DMS114 treated with DMSO at 0.1 percent for 48 hours (cell line): ENCODE data around the gene PHLDA3.

Experiments
- DNase-seq: peaks from one replicate; lab custom pipeline; 2025; ENCODE audit not compliant: unreplicated experiment; lab: John Stamatoyannopoulos, UW

PHLDA3 gene

DNA sequence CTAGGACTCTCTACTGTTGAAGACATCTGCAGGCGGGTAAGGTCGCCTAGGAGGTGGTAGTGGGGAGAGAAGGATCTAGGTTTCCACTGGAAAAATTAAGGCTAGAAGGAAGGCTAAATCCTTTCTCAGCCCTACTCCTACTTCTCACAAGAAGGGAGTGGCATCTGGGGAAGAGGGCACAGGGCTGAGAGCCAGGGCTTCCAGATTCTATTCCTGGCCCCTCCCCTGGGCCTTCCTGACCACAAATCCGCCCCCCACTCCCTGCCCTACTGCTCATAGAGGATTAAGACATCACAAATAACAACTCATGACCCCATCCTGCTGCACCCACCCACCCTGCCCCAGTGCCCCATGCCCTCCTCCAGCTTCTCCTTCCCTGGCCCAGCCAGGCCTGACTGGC, 2.5 kb downstream of the PHLDA3 start:
- DNase-seq = no peak

DNA sequence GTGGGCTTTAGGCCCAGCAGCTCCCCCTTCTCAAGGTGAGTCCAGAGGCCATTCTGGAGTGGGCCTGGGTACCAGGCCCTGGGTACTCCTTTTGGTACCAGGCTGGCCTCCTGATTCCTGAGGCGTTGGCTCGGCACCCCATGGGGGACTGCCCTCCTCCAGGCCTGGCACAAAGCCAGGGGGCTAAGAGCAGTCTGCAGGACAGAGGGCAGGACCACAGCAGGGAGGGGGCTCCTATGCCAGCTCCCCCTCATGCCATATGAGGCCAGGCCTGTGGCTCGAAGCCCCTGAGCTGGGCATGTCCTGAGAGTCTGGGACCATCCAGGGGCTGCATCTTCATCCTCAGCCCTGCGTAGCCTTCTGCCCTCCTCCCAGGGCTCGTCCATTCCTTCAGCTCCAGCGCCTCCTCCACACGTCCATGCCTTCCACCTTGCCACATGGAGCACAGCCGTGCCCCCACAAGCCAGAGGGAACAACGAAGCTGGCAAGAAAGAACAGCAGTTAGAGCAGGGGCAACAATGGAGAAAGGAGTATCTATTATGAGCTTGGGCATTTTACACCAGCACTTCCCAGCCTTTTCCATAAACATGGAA, 3.2 kb downstream of the PHLDA3 start:
- DNase-seq = no peak

DNA sequence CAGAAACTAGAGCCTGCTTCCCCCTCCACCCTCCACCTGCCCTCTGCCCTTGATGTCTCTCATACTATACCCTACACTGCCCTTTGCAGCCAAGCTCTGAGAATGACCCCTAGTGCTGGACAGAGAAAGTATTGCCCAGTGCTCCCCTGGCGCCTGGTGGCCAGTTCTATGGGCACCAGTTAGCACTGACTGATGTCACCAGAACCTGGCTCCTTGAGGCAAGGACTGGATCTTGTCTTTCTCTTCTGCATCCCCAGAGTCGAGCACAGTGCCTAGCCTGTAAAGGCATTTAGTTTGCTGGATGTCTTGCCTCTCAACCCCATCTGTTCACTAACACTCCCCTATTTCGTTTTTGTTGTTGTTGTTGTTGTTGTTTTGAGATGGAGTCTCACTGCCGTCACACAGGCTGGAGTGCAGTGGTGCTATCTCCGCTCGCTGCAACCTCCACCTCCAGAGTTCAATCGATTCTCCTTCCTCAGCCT, 5.9 kb downstream of the PHLDA3 start:
- DNase-seq = no peak

DNA sequence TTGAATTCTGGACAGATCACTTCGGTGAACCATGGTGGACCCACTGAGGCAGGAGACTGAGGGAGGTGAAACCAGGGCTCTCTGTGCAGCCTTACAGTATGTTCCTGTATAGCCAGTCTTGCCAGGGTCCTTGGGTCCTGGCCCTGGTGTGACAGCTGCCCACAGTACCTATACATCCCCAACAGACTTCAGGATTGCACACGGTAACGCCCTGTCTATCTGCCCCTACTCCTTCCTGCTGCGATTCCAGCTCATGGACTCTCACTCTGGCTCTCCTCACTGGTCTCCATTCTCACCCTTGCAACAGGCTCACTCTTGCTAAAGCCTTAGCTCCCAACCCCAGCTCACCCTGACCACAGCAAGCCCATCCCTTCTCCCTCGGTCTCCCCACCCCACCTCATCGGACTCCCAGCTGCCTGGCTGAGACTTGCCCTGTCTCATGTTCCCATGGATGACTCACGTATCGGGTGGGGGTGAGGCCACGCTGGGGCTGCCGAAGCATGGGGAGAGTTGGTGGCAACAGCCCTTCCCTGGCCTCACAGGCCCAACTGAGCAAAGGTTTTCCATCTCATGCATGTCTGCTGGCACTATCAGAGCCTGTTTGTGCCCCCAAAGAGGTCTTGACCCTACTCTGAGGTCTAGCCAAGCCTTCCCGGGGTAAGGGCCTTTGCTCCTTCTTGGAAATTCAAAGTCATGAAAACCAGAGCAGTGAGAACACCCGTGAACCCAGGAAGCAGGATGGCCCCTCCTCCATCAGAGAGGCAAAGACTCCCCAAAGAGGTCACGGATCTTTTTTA, 7.1 kb downstream of the PHLDA3 start:
- no peak for DNase-seq

DNA sequence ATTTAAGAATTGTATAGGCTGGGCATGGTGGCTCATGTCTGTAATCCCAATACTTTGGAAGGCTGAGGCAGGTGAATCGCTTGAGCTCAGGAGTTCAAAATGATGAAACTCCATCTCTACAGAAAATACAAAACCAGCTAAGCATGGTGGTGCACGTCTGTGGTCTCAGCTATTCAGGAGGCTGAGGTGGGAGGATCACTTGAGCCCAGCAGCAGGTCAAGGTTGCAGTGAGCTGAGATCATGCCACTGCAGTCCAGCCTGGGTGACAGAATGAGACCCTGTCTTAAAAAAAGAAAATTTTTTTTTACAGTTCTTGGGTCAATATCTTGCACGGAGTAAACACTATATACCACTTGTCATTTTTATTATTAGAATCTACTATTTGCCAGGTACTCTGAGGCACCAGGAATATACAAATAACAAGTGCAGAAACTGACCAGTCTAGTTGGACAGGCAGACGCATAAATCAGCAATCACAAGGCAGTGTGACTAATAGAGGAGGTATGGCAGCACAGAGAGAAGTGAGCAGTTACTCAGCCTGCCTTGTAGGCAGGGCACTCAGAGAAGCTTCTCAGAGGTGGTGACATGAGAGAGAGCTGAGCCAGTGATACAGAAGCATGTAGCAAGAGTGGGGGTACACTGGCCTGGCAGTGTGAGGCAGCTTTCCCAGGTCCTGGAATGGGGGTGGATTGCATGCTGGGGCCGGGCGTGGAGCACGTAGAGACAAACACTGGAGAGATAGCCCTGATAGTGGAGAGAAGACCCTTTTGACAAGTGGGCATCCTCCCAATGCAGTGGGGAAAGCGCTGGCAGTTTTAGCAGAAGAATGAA, 8.0 kb downstream of the PHLDA3 start:
- DNase-seq = no peak

DNA sequence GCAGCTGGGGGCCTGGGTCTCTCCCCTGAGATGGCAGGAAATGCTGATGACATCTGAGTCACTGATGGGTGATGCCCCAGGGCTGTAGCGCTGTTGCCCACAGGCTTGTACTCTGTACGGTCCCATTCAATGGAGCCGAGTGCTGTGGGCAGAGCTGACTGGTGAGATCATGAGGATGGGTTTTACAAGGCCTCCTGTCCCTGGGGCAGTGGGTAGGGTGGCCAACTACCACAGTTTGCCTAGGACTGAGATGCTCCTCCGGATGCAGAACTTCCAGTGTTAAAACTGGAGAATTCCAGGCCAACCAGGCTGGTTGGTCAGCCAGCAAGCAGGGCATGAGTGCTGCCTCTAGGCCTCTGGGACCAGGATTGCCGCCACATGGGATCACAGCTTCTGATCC, 9.2 kb downstream of the PHLDA3 start:
- DNase-seq = no peak

DNA sequence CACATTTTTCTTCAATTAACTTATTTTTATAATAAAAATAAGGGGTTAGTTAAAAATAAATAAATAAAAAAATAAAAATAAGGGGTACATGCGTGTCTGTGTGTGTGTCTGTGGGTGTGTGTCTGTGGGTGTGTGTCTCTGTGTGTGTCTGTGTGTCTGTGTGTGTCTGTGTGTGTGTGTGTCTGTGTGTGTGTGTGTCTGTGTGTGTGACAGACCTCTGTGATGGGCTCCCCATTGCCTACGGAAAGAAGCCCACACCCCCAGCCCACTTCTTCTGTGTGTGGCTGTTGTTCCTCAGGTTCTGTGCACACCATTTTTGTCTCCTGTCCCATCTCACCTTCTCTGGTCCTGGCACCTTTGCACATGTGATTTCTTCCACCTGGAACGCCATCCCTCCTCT, 9.9 kb downstream of the PHLDA3 start:
- no peak for DNase-seq

DNA sequence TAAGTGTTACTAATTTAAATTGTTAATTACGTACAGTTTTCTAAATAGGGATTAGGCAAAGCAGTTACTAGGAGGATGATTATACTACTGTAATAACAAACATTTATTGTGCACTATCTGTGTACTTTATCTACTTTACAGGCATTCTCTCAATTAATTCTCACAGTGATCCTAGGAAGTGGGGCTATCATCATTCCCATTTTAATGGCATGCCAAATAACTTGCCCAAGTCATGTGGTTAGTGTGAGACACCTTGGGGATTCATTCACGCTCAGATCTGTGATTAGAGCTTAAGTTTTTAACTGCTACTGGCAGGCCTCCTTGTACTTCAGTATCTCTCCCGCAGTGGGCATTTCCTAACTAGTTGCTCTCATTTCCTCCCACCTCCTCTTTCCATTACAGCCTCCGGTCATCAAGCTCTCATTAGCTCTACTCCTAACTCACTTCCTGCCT, 11.5 kb downstream of the PHLDA3 start:
- no peak for DNase-seq

DNA sequence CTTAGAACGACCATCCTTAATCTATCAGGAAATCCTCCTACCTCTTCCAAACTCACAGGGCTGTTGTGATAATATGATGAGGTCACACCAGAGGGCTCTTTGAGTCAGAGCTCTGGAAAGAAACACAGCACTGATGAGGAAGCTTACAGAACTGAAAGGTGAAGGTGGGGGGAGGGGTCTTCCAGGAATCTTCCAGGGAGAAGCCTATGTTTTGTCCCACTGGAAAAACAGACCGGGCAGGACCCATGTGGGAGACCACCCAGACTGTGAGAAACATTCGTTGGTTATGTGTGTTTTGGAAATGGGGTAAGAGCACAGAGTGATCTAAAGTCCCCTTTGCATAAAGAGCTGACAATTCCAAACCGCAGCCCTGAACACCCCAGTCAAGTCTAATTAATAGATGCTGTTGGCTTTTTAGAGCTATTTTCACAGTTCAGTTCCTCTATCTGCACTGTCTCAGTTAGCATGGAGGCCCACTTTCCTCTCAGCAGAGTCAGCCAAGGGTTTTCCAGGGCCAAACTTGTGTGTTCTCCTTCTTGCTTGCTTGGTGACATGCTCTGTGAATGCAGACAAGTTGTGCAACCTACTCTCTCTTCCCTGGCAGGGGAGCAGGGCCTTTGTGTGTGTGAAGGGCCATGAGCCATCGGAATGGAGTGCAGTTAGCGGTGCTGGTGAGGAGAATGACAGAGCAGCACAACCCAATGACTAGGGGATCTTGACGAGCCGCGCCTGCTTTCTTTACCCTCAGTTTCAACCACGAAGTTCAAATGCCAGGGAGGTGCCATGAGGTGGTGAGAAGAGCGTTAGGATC, 12.3 kb downstream of the PHLDA3 start:
- DNase-seq = no peak

DNA sequence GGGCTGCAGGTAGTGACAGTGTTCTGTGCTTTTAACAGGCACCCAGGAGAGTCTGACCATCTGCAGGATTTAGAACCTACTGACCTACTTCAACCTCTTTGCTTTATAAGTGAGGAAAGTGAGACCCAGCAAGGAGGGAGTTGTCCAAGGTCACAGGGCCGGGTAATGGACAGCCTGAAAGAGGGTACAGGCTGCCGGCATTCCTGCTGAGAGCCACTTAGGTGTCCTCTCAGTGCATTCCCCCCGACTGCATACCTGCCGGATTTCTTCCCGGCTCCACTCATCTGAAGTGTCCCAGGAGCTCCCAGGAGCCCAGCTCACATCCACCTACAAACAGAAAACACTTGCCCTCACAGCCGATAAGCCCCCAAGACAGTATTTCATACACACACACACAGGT, 13.9 kb downstream of the PHLDA3 start:
- DNase-seq = no peak

DNA sequence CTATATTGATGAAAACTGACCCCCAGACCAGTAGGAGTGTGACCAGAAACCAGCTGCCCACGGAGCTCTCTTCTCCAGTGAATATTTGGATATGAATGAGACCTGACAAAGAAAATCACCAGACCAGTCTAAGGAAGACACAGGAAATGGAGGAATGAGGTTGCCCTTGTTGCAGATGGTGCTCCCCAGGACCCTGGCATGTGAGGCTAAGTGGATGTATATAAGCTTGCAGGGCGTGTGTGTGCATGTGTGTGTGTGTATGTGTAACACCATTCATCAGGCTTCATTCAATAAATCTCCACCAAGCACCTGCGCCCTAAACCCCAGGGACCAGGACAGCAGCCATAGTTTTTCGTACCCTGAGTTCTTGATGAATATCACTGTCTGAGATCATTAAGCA, 14.4 kb downstream of the PHLDA3 start:
- DNase-seq = no peak

DNA sequence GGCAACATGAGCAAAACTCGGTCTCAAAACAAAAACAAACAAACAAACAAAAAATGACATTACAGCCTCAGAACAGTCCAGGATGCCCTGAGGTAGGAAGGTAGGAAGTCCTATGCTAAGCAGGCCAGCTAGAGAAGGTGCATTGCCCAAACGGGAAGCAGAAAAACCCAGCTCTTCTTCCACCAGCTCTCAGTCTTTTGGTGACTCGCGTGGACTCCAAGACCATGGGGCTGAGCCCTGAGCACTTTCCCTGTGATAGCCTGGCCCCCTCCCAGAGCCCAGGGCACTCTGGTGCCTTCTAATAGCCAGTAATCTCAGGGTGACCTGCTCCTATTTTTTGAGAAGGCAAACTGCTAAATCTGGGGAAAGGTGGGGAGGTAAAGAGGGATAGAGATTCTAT, 16.1 kb downstream of the PHLDA3 start:
- no peak for DNase-seq

DNA sequence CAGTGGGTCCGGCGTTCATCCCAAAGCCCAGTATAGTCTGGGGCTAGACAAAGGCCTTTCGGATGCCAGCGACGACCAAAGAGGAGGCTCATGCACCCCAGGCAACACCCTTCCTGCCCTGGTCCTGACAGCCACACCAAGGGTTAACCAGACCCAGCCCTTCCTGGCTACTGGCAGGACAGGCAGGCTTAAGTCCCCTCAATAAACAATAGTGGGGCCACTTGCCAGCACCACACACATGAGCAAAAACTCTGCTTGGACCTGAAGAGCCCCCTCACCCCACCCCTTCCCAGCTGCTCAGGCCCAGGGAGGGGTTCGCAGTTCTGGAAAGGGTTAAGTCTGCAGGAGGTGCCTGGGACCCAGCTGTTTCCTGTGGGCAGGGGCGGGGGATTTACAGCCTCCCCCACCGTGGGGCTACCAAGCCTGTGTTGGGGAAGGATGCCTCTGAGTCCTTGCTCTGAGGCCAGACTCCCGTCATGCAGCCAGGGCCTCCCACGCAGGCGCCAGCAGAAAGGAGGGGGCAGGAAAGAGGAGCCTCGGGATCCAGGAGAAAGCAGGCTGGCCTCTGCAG, 18.2 kb downstream of the PHLDA3 start:
- no peak for DNase-seq

DNA sequence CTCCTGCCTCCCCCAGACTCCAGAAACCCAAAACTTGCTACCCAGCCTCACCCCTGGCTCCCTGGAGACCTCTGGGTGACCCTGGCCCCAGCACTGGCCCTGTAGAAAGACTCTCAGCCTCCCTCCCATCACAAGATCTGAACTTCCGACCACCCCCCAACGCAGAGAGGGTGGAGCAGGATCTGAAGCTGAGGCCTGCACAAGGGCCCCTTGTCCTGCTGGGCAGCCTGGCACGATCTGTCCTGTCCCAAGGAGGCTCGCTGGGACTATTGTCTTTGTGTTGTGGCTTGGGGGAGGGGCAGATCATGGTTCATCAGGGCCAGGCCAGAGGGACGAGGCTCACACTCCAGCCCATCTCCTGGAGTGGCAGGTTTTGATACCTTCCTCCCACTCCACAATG, 20.0 kb downstream of the PHLDA3 start:
- no peak for DNase-seq

DNA sequence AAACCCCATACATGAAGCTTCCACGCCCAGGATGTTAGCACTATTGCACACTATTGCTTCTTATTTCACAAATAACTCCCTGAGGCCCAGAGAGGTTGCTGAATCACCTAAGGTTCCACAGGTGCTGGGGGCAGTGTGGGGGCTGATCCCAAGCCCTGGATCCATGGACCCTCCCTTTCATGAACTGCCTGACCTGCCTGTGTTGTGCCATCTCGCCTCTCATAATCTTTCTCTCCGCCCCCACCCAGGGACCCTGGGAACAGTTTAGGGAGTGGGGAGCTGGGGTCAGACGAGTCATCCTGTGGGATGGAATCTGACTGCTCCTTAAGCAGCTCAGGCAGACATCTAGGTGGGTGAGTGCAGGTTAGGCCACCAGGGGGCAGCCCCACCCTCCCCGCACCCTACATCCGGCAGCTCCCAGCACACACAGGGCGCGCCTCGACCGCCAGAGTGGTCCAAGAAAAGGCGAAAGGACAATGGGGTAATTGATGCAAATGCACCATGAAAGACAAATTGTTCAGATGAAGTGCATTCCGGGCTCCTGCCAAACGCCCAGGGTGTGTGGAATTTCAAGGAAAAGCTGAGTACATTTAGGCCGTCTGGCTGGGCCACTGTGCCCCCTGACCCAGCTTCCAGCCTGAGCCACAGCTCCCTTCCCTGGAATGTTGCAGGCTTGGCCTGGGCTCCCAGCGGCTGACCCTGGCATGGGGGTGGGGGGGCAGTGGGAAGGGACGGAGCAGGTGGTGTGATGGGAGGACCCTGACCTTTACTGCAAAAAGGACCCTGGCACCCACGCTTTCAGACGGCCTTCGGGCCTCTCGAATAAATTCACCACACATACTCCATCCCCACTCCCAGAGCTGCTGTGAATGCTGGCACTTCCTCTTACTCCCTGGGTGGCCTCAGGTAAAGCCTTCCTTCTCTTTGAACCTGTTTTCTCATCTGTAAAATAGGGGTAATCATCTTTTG, 20.8 kb downstream of the PHLDA3 start:
- DNase-seq = no peak

DNA sequence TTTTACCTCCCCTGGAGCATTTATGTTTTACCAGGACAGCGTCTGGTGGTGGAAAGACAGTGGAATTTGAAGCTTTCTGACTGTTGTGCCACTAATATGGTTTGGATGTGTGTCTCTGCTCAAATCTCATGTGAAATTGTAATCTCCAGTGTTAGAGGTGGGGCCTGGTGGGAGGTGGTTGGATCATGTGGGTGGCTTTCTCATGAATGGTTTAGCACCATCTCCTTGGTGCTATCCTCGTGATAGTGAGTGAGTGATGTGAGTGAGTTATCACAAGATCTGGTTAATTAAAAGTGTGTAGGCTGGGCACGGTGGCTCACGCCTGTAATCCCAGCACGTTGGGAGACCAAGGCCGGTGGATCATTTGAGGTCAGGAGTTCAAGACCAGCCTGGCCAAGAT, 23.7 kb downstream of the PHLDA3 start:
- DNase-seq = no peak

DNA sequence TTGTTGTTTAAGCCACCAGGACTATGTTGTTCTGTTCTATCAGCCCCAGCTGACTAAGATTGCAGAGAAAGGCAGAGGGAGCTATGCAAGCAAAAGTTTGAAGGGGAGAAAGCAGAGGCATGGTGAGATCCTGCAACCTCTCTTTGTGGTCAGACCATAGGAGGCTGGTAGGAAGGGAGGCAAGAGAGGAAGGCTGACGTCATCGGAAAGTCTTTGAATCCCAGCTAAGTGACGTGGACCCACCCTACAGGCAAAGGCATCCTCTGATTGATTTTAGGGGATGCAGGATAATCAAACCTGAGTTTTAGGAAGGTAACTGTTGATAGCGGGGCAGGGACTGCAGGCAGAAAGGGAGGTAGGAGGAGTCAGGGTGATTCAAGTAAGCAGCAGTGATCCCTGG, 24.2 kb downstream of the PHLDA3 start:
- no peak for DNase-seq

DNA sequence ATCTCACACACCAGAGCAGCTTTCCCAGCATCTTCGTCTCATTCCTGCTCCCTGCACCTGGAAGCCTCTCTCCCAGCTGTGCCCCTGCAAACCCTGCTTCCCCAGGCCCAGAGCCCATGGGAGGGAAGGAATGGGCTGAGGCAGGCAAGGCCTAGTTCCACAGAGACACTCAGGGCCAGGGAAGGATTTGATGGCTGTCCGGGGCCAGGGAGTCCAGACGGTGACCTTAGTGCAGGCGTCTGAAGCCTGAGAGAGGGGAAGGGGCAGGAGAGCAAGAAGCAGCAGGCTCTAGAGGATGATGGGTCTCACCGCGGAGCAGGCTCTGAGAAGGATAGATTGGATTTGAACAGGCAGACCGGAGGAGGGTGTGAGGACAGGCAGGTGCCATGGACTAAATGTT, 25.2 kb downstream of the PHLDA3 start:
- DNase-seq = no peak

DNA sequence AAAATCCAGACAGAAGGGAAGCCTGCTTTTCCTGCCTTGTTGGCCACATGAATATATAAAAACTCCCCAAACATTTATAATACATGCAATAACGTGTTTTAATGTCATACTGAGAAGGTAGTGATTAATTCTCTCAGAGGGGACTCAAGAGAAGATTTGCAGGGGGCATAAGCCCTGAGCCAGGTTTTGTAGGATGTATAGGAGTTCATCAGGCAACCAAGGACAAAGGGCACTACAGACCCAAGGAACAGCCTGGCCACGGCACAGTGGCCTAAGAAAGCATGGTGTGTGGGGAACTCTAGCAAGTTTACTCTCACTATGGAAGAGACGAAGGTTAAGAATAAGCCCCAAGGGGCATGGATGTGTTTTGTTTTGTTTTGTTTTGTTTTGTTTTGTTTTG, 32.0 kb downstream of the PHLDA3 start:
- DNase-seq = no peak

DNA sequence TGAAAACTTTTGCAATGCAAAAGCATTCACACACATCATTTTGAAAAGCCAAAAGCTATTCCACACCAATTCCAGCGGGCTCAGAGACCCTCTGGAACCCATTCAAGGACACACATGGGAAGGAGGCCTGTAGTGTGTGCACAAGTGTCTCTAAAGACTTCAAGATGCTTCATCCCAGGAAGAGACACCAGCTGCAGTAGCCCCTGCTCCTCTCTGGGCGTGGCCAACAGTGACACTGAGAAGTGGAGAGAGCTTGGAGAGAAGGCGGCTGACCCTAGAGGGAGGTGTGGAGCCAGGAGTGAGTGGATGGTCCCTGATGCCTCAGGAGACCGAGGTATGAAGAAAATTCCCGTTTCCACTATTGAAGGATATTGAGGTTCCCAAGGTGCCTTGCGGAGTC, 32.6 kb downstream of the PHLDA3 start:
- no peak for DNase-seq
